Measurements from ENCODE around the gene TTC29.

GRCh38 chr4:146840731-146841130 is 104.9 kb downstream of the TTC29 start:
- no peak for TF ChIP-seq POLR2AphosphoS5 (IDR thresholded peaks at IDR 0.05)
- TF ChIP-seq CTCF (IDR thresholded peaks at IDR 0.05), result no peak

Measured in sigmoid colon (tissue), 4 donors.